ENCODE measurements around the gene LAMP5.
A peak's percentile ranks its signal among the peaks of the same experiment; 100 is the strongest.

Gene LAMP5

GRCh38 chr20:9514461-9515213 is at the start of gene LAMP5:
LAMP5 (plus strand) TSS chr20:9514590; CDS start chr20:9514853, 263 bp downstream.
- peak; percentile 31 for DNase-seq

DNA sequence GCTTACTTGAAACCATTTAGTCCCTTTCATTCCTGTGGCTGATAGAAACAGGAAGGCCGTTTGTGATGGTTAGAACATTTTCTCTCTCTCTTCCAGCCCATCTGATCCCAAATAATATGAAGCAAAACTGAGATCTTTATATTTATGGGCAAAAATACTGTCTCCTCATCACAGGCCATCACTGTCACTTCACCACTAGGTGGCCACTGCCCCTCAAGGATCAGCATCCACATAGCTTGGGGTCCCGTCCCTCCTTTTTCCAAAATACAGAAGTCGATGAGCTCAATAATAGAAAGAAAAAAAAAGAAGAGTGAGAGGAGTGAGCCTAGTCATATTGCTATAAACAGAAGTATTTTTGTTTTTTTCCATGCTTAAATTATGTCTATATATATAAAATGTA is 46.4 kb upstream of the LAMP5 start:
- DNase-seq: no peak

DNA sequence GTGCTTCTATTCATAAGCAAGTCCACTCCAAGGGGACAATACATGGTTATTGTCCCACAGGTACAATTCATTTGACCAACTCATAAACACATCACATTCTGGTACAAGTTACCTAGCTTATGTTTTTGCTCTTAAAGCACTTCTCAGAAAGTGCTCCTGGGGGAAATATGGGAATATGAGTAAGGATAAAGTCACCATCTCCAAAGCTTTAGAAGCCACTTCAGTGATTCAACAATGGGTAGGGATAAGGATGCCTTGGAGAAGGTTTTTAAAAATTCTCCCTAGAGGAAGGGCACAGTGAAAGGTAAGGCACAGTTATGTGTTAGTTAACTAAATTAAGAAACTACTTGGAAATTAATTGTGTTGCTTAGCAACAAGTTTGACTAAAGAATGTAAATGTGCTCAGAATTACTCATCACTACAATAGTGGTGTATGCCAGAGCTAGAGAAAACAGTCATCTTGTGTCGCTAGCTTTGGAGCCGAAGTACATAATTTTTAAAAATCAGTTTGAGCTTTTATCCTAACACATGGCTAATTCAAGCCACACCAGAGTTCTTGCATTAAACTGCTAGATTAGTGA is 39.5 kb upstream of the LAMP5 start:
- no peak for DNase-seq

DNA sequence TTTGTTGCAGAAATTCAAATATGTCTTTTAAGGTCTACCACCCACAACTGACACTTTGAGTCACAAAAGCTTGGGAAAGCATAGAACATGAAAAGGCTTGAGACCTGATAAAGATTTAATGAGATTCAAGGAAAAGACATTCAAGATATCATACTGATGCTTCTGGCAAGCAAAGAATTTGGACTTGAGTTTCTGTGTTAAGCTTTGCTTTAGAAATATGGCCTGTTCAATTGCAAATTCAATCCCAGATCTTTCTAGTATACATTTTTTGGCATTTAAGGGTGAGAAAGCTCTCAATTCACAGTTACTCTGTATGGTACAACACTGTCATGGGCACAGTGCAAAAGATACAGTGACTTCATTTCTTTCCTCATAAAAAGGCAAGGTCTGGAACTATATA is 38.9 kb upstream of the LAMP5 start:
- no peak for DNase-seq

DNA sequence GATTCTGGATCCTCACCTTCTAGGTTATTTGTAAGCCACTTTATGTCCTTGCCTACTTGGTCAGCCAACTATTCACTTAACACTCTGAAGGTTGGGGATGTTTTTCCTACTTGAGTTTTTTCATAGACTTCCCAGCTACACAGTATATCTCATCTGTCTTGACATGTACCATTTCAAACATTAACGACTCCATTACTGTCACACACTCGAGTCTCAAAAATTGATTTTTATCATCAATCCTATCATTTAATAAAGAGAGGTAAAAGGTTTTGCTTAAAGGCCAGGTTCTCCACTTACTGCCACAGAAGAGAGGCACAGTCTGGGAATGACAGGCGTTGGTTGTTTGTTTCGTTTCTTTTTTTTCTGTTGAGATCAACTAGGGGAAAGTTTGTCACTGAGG is 38.2 kb upstream of the LAMP5 start:
- DNase-seq: no peak

DNA sequence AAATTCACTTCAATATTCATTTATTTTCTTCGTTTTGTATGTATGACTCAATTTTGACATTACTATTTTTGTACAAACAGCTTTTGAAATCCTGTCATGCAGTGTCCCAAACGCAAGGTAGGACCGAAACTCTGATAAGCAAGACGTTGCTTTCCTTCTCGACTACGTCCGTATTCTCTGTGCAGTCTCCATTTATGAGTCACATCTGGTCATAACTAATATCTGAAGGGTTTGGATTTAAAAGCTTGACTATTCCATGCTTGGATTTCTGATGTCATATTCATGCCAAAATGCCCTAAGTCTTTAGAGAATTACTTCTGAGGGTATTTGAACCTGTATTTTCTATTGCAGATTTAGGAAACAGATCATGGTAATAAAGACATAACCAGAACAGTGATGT is 37.8 kb upstream of the LAMP5 start:
- DNase-seq: no peak

GRCh38 chr20:9478771-9479170 is 35.6 kb upstream of the LAMP5 start:
- no peak for DNase-seq

DNA sequence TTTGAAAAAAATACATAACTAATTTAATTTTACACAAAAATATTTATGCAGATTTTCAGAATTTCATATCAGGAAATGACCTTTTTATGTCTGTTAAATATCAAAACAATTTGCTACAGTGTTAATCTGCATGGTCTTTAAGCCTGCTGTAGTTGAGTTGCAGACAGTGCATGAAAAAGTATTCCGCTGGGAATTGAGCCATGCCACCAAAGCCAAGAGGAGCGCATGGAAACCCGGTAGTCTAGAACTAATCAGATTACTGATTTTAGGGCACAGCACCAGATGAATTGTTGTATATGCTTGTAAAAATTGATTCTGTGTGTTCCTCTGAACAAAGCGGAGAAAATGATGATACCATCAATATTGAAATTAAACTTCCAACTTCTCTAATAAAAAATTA is 34.3 kb upstream of the LAMP5 start:
- no peak for DNase-seq

DNA sequence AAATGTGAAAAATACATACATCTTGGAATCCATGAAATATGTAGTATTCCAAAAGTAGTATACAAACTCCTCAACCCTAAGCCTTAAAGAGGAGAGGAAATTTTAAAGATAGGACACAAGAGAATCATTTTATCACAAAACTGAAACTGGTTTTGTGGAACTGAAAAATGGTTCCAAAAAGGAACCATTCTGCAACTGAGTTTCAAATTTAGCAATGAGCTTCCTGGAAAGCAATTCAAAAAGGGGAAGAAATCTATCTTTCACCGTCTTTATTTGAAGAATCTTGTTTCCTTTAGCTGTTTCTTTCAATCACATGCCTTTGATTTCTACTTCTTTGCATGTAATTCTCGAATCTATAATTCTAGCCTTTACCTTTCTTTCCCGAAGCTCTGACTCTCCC is 32.2 kb upstream of the LAMP5 start:
- no peak for DNase-seq

DNA sequence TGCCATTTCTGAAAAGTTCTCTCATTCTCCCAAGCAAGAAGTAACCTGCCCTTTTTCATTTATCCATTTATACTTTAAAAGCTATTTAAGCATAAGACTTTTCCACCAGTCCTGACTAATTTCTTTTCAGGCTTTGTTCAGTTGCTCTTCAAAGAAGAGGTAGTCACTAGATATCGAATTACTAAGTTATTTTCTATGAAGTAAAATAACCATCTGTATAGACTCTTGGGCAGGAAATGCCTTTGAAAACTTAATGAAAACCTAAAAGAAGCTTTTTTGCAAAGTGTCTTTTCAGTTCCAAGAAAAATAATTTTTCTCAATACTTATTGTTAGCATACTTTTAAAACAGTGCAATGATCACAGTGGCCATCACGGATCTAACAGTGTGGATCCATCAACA is 31.3 kb upstream of the LAMP5 start:
- DNase-seq: no peak

DNA sequence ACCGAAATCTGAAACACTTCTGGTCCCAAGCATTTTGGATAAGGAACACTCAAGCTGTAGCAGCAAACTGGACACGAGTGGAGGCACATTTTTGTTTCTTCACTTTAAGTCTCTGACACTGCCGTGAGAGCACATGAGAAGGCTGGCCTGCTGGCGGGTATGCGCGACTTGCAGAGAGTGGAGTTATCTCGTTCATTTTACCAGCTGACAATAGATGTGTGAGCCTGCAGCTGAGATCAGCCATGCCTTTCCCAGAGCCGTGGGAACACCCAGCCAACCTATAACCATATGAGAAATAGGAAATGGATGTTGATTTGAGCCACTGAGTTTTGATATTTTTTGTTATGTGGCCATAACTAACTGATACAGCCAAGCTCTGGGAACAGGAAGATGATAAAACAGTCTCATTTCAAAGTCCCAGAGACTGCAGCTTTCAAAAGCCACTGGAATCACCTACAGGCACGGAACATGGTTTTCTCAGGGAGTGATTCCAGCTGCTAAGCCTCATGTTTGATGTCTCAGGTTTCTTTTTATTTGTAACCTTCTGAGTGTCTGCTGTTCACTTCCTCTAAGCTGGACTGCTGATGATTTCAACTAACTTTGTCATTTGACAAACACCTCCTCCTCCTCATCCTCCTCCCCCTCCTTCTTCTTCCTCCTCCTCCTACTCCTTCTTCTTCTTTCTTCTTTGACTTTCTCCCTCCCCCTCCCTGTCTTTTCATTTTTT is 28.6 kb upstream of the LAMP5 start:
- DNase-seq: no peak

DNA sequence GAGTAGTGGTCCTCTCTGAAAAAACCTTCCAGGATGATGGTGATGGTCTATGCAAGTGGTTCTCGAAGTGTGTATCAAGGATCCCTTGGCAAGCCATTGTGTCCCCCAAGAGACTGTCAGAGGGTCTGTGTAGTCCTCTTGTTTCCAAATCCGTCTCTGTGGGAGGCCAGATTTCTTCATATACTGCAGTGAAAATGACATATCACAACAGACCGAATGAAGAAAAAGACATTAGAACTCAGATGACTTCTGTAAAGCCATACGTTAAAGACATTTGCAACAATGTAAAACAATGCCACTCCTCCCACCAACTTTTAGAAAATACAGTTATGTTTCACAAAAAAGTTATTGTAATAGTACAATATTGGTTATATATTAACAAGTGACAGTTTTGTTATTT is 27.2 kb upstream of the LAMP5 start:
- DNase-seq: no peak

DNA sequence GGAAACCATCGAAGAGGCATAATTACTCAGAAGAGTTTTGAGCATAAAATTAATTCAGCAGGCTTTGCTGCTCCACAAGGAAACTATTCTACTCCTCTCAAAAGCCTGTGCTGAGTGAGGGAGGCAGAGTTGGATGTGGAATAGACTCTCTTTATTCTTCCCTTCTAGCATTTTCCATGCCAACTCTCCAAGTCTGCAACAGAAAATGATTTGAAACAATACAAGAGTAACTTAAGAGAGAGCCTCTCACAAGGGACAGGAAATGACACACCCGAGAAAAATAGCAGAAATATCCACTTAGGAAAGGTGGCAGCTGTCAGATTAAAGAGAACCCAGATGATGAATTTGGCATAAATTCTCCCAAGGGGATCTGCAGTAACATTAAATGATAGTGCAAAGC is 26.3 kb upstream of the LAMP5 start:
- DNase-seq: no peak

- no peak for DNase-seq
Observed at GRCh38 chr20:9490161-9490560, 24.2 kb upstream of the LAMP5 start.

- no peak for DNase-seq
Observed at GRCh38 chr20:9490631-9491030, 23.8 kb upstream of the LAMP5 start.

GRCh38 chr20:9491324-9491723 is 23.1 kb upstream of the LAMP5 start:
- no peak for DNase-seq

DNA sequence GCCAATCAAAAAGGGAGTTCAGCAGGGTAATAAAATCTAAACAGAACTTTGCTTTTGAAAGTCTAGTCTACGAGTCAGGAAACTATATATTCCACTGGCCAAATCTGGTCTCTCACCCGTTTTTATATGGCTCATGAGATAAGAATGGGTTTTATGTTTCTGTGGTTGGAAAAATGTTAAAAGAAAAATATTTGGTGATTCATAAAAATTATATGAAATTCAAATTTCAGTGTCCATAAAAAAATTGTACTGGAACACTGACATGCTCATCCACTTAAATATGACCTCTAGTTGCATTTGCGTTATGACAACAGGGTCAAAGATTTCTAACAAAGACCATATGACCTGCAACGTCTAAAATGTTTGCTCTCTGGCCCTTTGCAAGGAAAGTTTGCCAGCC is 22.3 kb upstream of the LAMP5 start:
- DNase-seq: no peak

DNA sequence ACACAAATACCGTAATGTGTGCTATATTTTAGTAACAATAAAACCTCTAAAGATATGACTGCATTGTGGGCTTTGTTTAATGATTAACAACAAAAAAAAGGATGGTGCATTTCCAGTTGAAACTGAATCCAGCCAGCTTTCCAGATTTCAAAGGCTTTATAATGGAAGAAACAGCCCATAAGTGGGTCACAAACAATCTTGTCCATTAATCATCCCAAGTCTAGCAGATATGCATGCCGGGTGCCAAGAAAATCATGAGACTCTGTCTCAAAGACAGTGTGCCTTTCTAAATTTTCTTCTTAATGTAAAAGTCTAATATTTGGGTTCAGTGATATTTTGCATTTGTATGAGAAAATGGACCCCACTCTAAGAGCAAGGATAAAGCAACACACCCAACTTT is 20.6 kb upstream of the LAMP5 start:
- DNase-seq: no peak

DNA sequence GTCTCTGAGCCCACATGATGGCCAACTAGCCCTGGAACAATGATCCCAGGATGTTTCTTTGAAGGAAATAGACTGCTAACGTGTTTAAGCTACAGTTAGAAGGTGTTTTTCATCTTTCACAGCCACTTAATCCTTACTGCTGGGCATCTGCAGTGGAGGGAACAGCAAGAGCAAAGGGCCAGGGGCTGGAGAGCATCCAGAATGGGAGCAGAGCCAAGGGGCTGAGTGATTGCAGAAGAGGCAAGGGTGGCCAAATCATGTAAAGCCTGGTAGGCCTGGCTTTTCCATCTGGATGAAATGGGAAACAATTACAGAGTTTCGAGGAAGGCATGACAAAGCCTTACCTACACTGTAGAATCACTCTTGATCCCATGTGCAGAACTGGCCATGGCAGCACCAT is 18.7 kb upstream of the LAMP5 start:
- no peak for DNase-seq

DNA sequence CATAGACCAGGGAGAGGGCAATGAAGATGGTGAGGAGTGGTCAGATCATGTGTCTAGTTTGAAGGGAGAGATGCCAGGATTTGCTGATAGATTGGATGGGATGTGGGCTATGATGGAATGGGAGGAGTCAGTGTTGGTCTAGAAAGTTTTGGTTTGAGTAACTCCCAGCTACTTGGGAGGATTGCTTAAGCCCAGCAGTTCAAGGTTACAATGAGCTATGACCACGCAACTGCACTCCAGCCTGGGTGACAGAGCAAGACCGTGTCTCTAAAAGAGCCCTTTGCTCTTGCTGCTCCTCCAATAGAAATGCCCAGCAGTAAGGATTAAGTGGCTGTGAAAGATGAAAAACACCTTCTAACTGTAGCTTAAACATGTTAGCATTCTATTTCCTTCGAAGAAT is 18.2 kb upstream of the LAMP5 start:
- no peak for DNase-seq

- no peak for DNase-seq
Observed at GRCh38 chr20:9498322-9498721, 16.1 kb upstream of the LAMP5 start.

DNA sequence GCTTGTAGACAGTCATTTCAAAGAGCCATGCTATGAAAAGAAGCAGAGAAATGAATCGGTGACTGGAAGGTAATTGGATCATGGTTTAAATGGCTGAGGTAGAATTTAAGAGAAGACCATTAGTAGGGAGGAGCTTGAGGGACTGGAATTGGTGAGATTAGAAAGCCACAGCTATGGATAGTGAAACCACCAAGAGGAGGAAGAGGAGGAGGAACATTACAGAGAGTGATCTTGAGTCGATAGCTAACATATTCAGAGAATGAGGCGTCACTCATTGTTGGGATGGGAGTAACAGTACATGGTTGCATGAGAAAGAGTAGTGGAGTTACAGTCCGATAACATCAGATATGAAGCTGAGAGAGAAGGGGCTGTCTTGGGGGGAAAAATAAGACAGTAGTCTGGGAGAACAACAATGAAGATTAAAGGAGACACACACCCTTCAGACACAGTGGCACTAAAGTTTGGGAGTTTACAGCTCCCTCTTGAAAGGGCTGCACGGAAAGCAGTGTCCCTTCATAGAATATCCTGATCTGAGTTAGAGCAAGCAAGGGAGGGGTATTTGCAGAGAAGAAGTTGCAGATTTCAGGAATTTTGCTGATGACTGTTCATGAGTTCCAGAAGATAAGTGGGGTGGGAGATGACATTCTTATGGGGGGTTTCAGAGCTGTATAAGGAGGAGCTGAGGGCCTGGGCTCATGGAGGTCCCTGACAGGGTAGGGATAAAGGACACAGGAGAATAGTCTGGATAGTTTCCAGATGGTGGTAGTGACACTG is 15.1 kb upstream of the LAMP5 start:
- DNase-seq: no peak

DNA sequence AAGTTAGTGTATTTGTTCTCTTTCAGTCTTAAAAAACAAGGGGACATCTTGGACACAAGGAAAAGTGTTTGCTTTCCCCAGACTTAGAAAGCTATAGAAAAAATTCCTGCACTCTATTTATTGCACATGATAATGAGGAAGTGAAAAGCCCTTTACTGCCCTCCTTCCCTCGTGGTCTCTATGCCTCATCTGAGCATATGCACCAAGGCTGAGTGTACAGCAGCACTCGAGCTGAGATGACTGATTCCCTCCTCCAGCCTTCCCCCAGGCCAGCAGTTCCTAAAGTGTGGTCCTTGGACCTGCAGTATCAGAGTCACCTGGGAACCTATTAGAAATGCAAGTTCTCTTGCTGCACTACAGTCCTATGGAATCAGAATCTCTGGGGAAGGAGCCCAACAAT is 14.3 kb upstream of the LAMP5 start:
- DNase-seq: no peak

- DNase-seq: no peak
Observed at GRCh38 chr20:9501473-9501872, 12.9 kb upstream of the LAMP5 start.
